Spleen (tissue), 11 donors: Measurements from ENCODE around the gene SULT1A2. TPM values are rescaled to one million over a fixed set of nuclear protein-coding genes. Genes with fewer than 3 reads are reported as not detected.
"Not testable (repeated sequence)": the region's sequence is repeated elsewhere in the genome, so short reads cannot be mapped to it uniquely, and the experiment has no call there.

Experiments
- DNase-seq: peaks from one replicate; pipeline ENCODE4 v3.0.0-alpha.2; 2020
- H3K27ac ChIP-seq, 8 donors: fragments of 200-600 bp; sonication (generic) in 7 of 8; 1 replicate in 4 of 8; 2 replicates in 4 of 8; pipeline versions ENCODE4 v1.5.0 to v1.8.0; 2016 to 2021; ENCODE audit warnings: inconsistent platforms in 4 of 8, mild to moderate bottlenecking in 4 of 8, moderate library complexity in 1 of 8
- H3K27me3 ChIP-seq, 7 donors: fragments of 200-600 bp; sonication (generic) in 6 of 7; replicated peaks in 1 of 7; 1 replicate in 4 of 7; 2 replicates in 3 of 7; pipeline versions ENCODE4 v1.5.0 to v1.8.0; 2016 to 2021; ENCODE audit warnings: inconsistent platforms in 3 of 7, mild to moderate bottlenecking in 1 of 7
- H3K36me3 ChIP-seq, 6 donors: fragments of 200-600 bp; sonication (generic) in 5 of 6; 1 replicate in 4 of 6; 2 replicates in 2 of 6; pipeline versions ENCODE4 v1.5.0 to v1.8.0; 2016 to 2021; ENCODE audit warnings: inconsistent platforms in 2 of 6
- H3K4me1 ChIP-seq, 6 donors: fragments of 200-600 bp; sonication (generic) in 5 of 6; 1 replicate in 3 of 6; 2 replicates in 3 of 6; pipeline versions ENCODE4 v1.5.0 to v1.8.0; 2016 to 2021; ENCODE audit warnings: inconsistent platforms in 3 of 6
- H3K4me3 ChIP-seq, 8 donors: fragments of 200-600 bp; sonication (generic) in 7 of 8; 1 replicate in 4 of 8; 2 replicates in 4 of 8; pipeline versions ENCODE4 v1.5.0 to v1.8.0; 2016 to 2021; ENCODE audit warnings: inconsistent platforms in 4 of 8, mild to moderate bottlenecking in 4 of 8, moderate library complexity in 2 of 8
- H3K9me3 ChIP-seq, 8 donors: fragments of 200-600 bp; sonication (generic) in 7 of 8; 1 replicate in 4 of 8; 2 replicates in 4 of 8; pipeline versions ENCODE4 v1.5.0 to v1.8.0; 2016 to 2021; ENCODE audit warnings: inconsistent platforms in 4 of 8
- POLR2A ChIP-seq, 3 donors: fragments of 450-650 bp; IDR thresholded peaks; one replicate each; pipeline ENCODE4 v1.5.1; 2017; ENCODE audit warnings: antibody characterized with exemption in 3 of 3, mild to moderate bottlenecking in 1 of 3
- POLR2AphosphoS5 ChIP-seq, 3 donors: sonication (generic); formaldehyde crosslinking; IDR thresholded peaks; one replicate each; pipeline ENCODE4 v1.5.1; 2017; ENCODE audit warnings: antibody characterized with exemption in 3 of 3
- WGBS, 5 donors: extraction: QIAGEN DNeasy Blood & Tissue Kit in 3 of 5; methylation state at CpG; one replicate each; pipeline versions ENCODE4 v1.1.5 to v1.1.7; 2013 to 2018; 5-methylcytosine and 5-hydroxymethylcytosine counted together
- intact Hi-C: fragments of 100-400 bp; cut with DNase I; formaldehyde crosslinking; loops from one replicate; pipeline ENCODE4 v1.15.0; 2023; ENCODE audit warnings: low total_unique reads
- polyA plus RNA-seq, 3 donors: library from polyadenylated mRNA; stranded (reverse); fragments of 200-250 nt; gene quantifications; one replicate each; pipeline ENCODE4 v1.2.1, GENCODE V29; 2013
- total RNA-seq, 7 donors: library from RNA; depleted of rRNA in 3 of 7; stranded (reverse); fragments of >200 nt in 3 of 7; fragmentation: NEBNext Ultra II Directional in 4 of 7; extraction: Animal tissue kit (Norgen Biotek cat#: 25700) in 4 of 7; gene quantifications; one replicate each; pipeline versions ENCODE4 v1.1.0 to v1.2.1, GENCODE V29; 2016 to 2021
- TF ChIP-seq, protein P1 (sequence below), 11 experiments: fragments of 200-600 bp in 7 of 11; fragments of 450-650 bp in 4 of 11; sonication (generic) in 4 of 11; IDR thresholded peaks in 8 of 11; conservative IDR thresholded peaks in 3 of 11; 1 replicate in 7 of 11; 2 replicates in 4 of 11; pipeline versions ENCODE4 v1.4.0 to v1.8.0; 2016 to 2021; ENCODE audit warnings: antibody characterized with exemption in 11 of 11, inconsistent platforms in 4 of 11, mild to moderate bottlenecking in 1 of 11
- donor health status: healthy with polysubstance abuse.
- donor health status: DM: no; HTN: no; CAD: no; lungs with moderate emphysema.
- donor health status: DM: no; HTN: no; CAD: no.
- donor health status: Bipolar disorder and iron deficiency.
- donor health status: healthy.
- donor health status: DM: no; HTN: no; CAD: no.
- donor health status: DM: yes; HTN: yes; CAD: no.

Gene SULT1A2
- total and polyA plus RNA-seq, 10 donors, result 1.3 to 9.4 (median 4.0) TPM

GRCh38 chr16:28610595-28611191 lies 13.8 kb upstream of the SULT1A2 start:
- peaks cover 0 to 28% (median 2%) of the 10 kb centered on the region in 6 donors for H3K36me3 ChIP-seq
- TF ChIP-seq POLR2AphosphoS5 (IDR thresholded peaks at IDR 0.05), result no peak
- TF ChIP-seq POLR2A (IDR thresholded peaks at IDR 0.05), result no peak
- TF ChIP-seq, protein P1, sequence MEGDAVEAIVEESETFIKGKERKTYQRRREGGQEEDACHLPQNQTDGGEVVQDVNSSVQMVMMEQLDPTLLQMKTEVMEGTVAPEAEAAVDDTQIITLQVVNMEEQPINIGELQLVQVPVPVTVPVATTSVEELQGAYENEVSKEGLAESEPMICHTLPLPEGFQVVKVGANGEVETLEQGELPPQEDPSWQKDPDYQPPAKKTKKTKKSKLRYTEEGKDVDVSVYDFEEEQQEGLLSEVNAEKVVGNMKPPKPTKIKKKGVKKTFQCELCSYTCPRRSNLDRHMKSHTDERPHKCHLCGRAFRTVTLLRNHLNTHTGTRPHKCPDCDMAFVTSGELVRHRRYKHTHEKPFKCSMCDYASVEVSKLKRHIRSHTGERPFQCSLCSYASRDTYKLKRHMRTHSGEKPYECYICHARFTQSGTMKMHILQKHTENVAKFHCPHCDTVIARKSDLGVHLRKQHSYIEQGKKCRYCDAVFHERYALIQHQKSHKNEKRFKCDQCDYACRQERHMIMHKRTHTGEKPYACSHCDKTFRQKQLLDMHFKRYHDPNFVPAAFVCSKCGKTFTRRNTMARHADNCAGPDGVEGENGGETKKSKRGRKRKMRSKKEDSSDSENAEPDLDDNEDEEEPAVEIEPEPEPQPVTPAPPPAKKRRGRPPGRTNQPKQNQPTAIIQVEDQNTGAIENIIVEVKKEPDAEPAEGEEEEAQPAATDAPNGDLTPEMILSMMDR (IDR thresholded peaks at IDR 0.05 in 8 of 11, conservative IDR thresholded peaks at IDR 0.05 in 3 of 11), result no peak
- WGBS, 5 donors, result 70 to 81% (median 78%) methylated on average over 10 of the region's 10 CpGs
- DNase-seq, result peak; percentile 59
- peak overlapping the region in 7 of 8 donors; percentile 32 to 85 (median 76) for H3K27ac ChIP-seq
- no peaks in the 10 kb centered on the region for H3K9me3 ChIP-seq
- intact Hi-C loops, result no loop called here
- H3K4me3 ChIP-seq, result peak overlapping the region in 1 of 8 donors; percentile 23
- H3K27me3 ChIP-seq, result no peaks in the 10 kb centered on the region
- peaks cover 0 to 36% (median 20%) of the 10 kb centered on the region in 6 donors for H3K4me1 ChIP-seq

DNA sequence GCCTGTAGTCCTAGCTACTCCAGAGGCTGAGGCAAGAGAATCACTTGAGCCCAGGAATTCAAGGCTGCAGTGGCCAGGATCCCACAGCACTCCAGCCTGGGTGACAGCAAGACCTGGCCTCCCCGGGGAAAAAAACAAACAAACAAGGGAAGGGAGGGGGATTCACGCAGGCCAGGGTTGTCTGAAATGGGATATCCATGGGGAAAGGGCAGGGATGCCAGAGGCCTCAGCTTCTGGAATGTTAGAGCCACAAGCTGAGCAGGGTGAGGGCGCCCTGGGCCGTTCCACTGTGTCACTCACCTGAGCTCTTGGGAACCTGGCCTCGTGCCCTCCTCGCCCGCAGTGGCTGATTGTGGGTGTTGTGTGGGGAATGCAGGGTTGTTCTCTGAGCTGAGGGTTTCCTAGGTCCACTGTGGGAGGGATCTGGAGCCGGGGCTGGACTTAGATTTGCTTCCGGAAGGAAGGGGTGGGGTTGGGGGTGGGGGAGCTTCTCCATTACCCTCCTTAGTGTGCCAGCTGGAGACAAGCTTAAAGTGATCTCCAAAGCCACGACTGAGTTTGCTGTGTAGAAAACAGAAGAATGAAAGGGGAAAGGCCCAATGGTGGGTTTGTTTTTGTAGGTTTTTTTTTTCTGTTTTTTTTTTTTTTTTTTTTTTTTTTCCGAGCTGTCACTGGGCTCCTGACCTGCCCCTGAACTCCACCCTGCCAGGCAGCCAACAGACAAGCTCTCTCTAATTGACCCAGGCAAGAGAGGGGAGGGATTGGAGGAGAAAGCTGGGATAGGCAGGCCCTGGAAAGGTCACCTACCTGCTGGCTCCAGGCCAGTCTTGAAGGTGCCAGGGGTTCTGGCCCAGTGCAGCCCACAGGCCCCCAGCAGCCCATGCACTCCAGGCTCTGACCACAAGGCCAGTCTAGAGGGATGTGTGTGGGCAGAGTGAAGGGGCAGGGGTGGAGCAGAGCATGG lies 13.1 kb upstream of the SULT1A2 start, which contains the start of gene SULT1A1:
SULT1A1 (minus strand) TSS at position 414 of the 964 bp plus-strand sequence. CDS start 1,189 bp downstream, outside the sequence.
- 39 to 47% (median 44%) methylated on average over 10 to 11 of the region's 11 CpGs for WGBS, 5 donors
- Histone ChIP-seq H3K4me3 (peak within 1 kb of the TSS in 6 of 8 donors; percentile 29 to 62 (median 41)), H3K36me3 (peaks cover 0 to 36% (median 2%) of the 10 kb centered on the region in 6 donors), H3K4me1 (peaks cover 0 to 36% (median 20%) of the 10 kb centered on the region in 6 donors), H3K27ac (peak within 1 kb of the TSS in 7 of 8 donors; percentile 43 to 85 (median 76)), H3K27me3 (no peaks in the 10 kb centered on the region), H3K9me3 (no peaks in the 10 kb centered on the region)
- intact Hi-C loops, result no loop called here
- peak; percentile 90 for DNase-seq
- TF ChIP-seq POLR2A (IDR thresholded peaks at IDR 0.05), result no peak
- peak in 1 of 3 donors; percentile 28 for TF ChIP-seq POLR2AphosphoS5 (IDR thresholded peaks at IDR 0.05)
- TF ChIP-seq, protein P1 (IDR thresholded peaks at IDR 0.05 in 8 of 11, conservative IDR thresholded peaks at IDR 0.05 in 3 of 11), result no peak

DNA sequence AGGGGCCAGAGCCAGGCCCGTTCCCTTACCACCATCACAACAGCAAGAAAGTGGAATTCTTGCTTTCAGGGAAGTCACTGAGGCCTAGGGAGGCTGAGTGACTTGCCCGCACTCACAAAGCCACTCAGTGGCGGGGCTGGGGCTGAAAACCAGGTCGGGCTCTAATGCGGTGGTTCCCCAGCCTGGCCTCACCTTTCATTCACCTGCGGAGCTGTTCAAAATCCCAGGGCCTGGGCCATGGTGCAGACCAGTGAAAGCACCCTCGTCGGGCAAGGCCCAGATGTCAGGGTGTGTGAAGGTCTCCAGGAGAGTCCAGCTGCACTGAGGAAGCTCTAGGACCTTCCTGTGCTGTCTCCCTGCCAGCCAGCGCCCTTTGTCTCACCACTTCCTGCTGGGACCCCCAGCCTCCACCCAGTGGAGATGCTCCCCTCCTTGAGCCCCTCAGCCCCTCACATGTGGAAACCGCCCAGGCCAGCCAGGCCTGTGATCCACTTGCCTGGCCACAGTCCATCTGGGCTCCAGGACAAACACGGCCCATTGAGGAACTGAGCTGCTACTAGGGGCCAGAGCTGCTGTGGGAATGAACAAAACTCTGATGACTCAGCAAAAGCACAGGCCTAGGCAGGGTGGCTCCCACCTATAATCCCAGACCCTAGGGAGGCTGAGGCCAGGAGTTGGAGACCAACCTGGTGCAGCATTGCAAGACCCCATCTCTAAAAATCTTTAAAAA lies 12.2 kb upstream of the SULT1A2 start:
- TF ChIP-seq POLR2AphosphoS5 (IDR thresholded peaks at IDR 0.05), result peak in 2 of 3 donors; percentile 15 to 16
- H3K27ac ChIP-seq, result peak overlapping the region in 7 of 8 donors; percentile 43 to 85 (median 76)
- peak overlapping the region in 6 of 8 donors; percentile 29 to 62 (median 41) for H3K4me3 ChIP-seq
- H3K36me3 ChIP-seq, result peaks cover 0 to 45% (median 2%) of the 10 kb centered on the region in 6 donors
- 66 to 84% (median 76%) methylated on average over 8 to 10 of the region's 11 CpGs for WGBS, 5 donors
- peaks cover 0 to 36% (median 20%) of the 10 kb centered on the region in 6 donors for H3K4me1 ChIP-seq
- intact Hi-C loops, H3K9me3 ChIP-seq, H3K27me3 ChIP-seq: not testable (repeated sequence)
- DNase-seq, result peak; percentile 85

DNA sequence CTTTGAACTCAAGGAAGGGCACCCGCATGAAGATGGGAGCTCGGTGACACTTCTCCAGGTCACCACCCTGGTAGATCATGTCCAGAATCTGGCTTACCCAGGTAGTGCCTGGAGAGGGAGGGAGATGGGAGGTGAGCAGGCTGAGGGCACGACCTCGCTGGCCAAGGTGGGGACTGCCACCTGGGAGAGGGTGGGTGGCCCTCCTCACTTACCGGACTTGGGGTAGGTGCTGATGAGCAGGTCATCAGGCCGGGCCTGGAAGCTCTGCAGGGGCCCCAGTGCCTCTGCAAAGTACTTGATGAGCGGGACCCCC lies 11.6 kb upstream of the SULT1A2 start:
- H3K27me3 ChIP-seq, intact Hi-C loops, H3K9me3 ChIP-seq: not testable (repeated sequence)
- peak overlapping the region in 1 of 8 donors; percentile 85 for H3K27ac ChIP-seq
- peaks cover 0 to 36% (median 20%) of the 10 kb centered on the region in 6 donors for H3K4me1 ChIP-seq
- H3K4me3 ChIP-seq, result peak overlapping the region in 1 of 8 donors; percentile 62
- H3K36me3 ChIP-seq, result peaks cover 0 to 50% (median 2%) of the 10 kb centered on the region in 6 donors
- DNase-seq, result peak; percentile 74
- WGBS, 5 donors, result 84 to 96% (median 91%) methylated on average over 5 to 6 of the region's 7 CpGs

- peak overlapping the region in 1 of 8 donors; percentile 62 for H3K4me3 ChIP-seq
- DNase-seq, intact Hi-C loops, H3K27me3 ChIP-seq, H3K9me3 ChIP-seq: not testable (repeated sequence)
- peaks cover 0 to 52% (median 2%) of the 10 kb centered on the region in 6 donors for H3K36me3 ChIP-seq
- peaks cover 0 to 36% (median 20%) of the 10 kb centered on the region in 6 donors for H3K4me1 ChIP-seq
- WGBS, 5 donors, result 92 to 98% (median 94%) methylated on average over 10 of the region's 10 CpGs
- peak overlapping the region in 1 of 8 donors; percentile 85 for H3K27ac ChIP-seq
These were observed 11.0 kb upstream of the SULT1A2 start for GRCh38 chr16:28607681-28608495.
